Medulla oblongata (tissue), 1 donor: ENCODE results near the gene TUBB4A.

ENCODE experiments used
- DNase-seq: peaks from one replicate; pipeline ENCODE4 v3.0.0-alpha.2; 2015; ENCODE audit errors: extremely low spot score

The TUBB4A gene

GRCh38 chr19:6495947-6496346 lies 6.2 kb downstream of the TUBB4A start:
- no peak for DNase-seq

GRCh38 chr19:6494438-6495036 lies 7.6 kb downstream of the TUBB4A start:
- DNase-seq, result no peak

GRCh38 chr19:6491802-6492592 lies 10.1 kb downstream of the TUBB4A start:
- DNase-seq, result no peak

- no peak for DNase-seq
Measured at GRCh38 chr19:6490134-6490533, 12.0 kb downstream of the TUBB4A start.

- DNase-seq, result no peak
Measured at GRCh38 chr19:6489278-6490061, 12.6 kb downstream of the TUBB4A start.

GRCh38 chr19:6484831-6485230 lies 17.3 kb downstream of the TUBB4A start:
- no peak for DNase-seq

GRCh38 chr19:6484230-6484629 lies 17.9 kb downstream of the TUBB4A start:
- DNase-seq, result no peak

- DNase-seq, result no peak
Measured at GRCh38 chr19:6483235-6483634, 18.9 kb downstream of the TUBB4A start.

- no peak for DNase-seq
Measured at GRCh38 chr19:6482343-6482686, 19.8 kb downstream of the TUBB4A start.

GRCh38 chr19:6481541-6482342 lies 20.4 kb downstream of the TUBB4A start, which contains the start of gene DENND1C:
DENND1C (minus strand) TSS chr19:6481787; CDS start chr19:6481695, 92 bp downstream.
- peak; percentile 72 for DNase-seq

GRCh38 chr19:6480848-6481415 lies 21.2 kb downstream of the TUBB4A start:
- no peak for DNase-seq

- DNase-seq, result no peak
Measured at GRCh38 chr19:6479836-6480398, 22.2 kb downstream of the TUBB4A start.

- no peak for DNase-seq
Measured at GRCh38 chr19:6478815-6479214, 23.3 kb downstream of the TUBB4A start.

- DNase-seq, result no peak
Measured at GRCh38 chr19:6476896-6477431, 25.1 kb downstream of the TUBB4A start.

- peak; percentile 66 for DNase-seq
Measured at GRCh38 chr19:6476155-6476895, 25.8 kb downstream of the TUBB4A start.

GRCh38 chr19:6475321-6476108 lies 26.6 kb downstream of the TUBB4A start:
- no peak for DNase-seq

GRCh38 chr19:6473647-6474046 lies 28.5 kb downstream of the TUBB4A start:
- DNase-seq, result no peak

- DNase-seq, result no peak
Measured at GRCh38 chr19:6472713-6473112, 29.4 kb downstream of the TUBB4A start.

- DNase-seq, result no peak
Measured at GRCh38 chr19:6471076-6471475, 31.0 kb downstream of the TUBB4A start.
